ENCODE data around the gene SLC13A4. TPM values are rescaled to one million over a fixed set of nuclear protein-coding genes. Genes with fewer than 3 reads are reported as not detected.
"Not testable (repeated sequence)": the region's sequence is repeated elsewhere in the genome, so short reads cannot be mapped to it uniquely, and the experiment has no call there.

SLC13A4 gene
- total and polyA plus RNA-seq, 7 donors, result 0.01 to 0.08 (median 0.03) TPM; not detected in 4

DNA sequence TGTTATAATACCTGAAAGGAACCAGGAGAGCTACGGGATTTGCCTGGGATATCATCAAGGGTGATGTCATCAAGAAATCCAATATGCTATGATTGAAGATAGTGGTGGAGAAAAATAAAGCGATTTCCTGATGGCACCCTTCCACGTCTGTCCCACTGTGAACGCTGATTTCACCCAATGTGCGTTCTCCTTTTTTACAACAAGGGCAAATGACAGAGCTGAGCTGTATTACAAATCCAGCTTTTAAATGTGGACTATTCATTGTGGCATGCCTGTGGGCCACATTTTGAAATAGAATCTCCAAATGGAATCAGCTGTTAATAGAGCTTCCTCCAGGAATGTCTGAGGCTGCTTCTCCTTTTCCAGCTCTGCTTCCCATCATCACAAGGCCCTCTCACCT, 23.3 kb downstream of the SLC13A4 start:
- H3K4me1 ChIP-seq, result no peaks in the 10 kb centered on the region
- peaks cover 0 to 9% of the 10 kb centered on the region in 2 donors for H3K36me3 ChIP-seq (ENCODE audit: insufficient read depth in 1 of 2, low read depth in 1 of 2)
- intact Hi-C loops (cut with DNase I), result loop anchor here in 1 of 2 donors (5.0 kb wide), 1 partner anchor 32 kb away; no protein-coding TSS in a partner anchor
- no peak overlapping the region for H3K27ac ChIP-seq
- no peak for DNase-seq
- no peaks in the 10 kb centered on the region for H3K9me3 ChIP-seq
- no peaks in the 10 kb centered on the region for H3K27me3 ChIP-seq (ENCODE audit: insufficient read depth in 3 of 3, low read length in 2 of 3)
- TF ChIP-seq, protein P1, sequence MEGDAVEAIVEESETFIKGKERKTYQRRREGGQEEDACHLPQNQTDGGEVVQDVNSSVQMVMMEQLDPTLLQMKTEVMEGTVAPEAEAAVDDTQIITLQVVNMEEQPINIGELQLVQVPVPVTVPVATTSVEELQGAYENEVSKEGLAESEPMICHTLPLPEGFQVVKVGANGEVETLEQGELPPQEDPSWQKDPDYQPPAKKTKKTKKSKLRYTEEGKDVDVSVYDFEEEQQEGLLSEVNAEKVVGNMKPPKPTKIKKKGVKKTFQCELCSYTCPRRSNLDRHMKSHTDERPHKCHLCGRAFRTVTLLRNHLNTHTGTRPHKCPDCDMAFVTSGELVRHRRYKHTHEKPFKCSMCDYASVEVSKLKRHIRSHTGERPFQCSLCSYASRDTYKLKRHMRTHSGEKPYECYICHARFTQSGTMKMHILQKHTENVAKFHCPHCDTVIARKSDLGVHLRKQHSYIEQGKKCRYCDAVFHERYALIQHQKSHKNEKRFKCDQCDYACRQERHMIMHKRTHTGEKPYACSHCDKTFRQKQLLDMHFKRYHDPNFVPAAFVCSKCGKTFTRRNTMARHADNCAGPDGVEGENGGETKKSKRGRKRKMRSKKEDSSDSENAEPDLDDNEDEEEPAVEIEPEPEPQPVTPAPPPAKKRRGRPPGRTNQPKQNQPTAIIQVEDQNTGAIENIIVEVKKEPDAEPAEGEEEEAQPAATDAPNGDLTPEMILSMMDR (IDR thresholded peaks at IDR 0.05), result no peak
- 56 to 78% (median 67%) methylated on average over 5 of the region's 5 CpGs for WGBS, 3 donors
- H3K4me3 ChIP-seq, result no peak overlapping the region
- ATAC-seq, result peak in 1 of 4 donors; percentile 6

DNA sequence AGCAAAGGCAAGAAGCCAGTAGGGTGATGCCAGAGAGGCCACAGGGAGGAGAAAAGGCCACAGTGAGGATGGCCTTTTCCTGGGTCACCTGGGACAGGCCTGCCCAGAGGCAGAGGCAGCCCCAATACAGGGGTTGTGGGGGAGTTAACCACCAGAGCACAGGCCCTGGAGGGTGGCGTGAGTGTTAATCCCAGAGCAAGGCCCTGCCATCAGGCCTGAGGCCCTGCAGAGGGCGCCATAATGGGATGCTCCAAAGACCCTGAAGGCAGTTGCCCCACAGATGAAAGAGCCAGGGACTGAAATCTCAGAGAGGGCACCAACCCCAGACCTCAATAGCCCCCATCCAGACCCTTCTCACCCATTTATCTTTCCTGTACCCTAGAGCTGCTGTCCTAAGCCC, 23.9 kb downstream of the SLC13A4 start:
- TF ChIP-seq, protein P1 (IDR thresholded peaks at IDR 0.05), result no peak
- WGBS, 3 donors, result 58 to 73% (median 72%) methylated on average over 2 of the region's 2 CpGs
- H3K4me1 ChIP-seq, result no peaks in the 10 kb centered on the region
- no peaks in the 10 kb centered on the region for H3K9me3 ChIP-seq
- no peak overlapping the region for H3K4me3 ChIP-seq
- H3K27me3 ChIP-seq (ENCODE audit: insufficient read depth in 3 of 3, low read length in 2 of 3), result no peaks in the 10 kb centered on the region
- intact Hi-C loops (cut with DNase I), result no loop called here
- ATAC-seq, result no peak
- H3K36me3 ChIP-seq (ENCODE audit: insufficient read depth in 1 of 2, low read depth in 1 of 2), result peaks cover 0 to 9% of the 10 kb centered on the region in 2 donors
- DNase-seq, result no peak
- no peak overlapping the region for H3K27ac ChIP-seq

- Histone ChIP-seq H3K9me3 (no peaks in the 10 kb centered on the region), H3K36me3 (ENCODE audit: insufficient read depth in 1 of 2, low read depth in 1 of 2) (peaks cover 0 to 27% of the 10 kb centered on the region in 2 donors), H3K27me3 (ENCODE audit: insufficient read depth in 3 of 3, low read length in 2 of 3) (no peaks in the 10 kb centered on the region), H3K27ac (no peak overlapping the region), H3K4me3 (no peak overlapping the region), H3K4me1 (peaks cover 5% of the 10 kb centered on the region)
- TF ChIP-seq, protein P1 (IDR thresholded peaks at IDR 0.05), result no peak
- no peak for ATAC-seq
- 37 to 57% (median 45%) methylated on average over 8 of the region's 8 CpGs for WGBS, 3 donors
- DNase-seq, result no peak
- intact Hi-C loops (cut with DNase I), result no loop called here
These were observed 30.5 kb downstream of the SLC13A4 start for GRCh38 chr7:135697276-135698049.

DNA sequence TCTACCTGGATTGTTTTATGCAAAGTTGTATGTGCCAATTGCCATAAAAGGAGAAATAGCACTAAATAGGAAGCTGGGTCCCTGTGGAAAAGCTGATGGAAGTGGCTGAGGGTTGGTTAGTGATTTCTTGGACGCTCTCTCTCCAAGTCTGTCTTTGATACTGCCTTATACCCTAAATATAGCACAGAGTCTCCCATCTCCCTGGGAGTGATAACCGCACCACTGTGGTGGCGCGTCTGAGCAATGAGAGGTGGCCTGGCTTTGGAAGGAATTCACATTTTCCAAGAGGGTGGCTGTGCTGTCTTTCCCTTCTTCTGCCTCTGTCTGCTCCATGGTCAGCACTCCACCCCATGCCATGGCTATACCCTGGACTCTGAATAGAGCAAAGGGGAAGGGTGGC, 34.4 kb downstream of the SLC13A4 start:
- intact Hi-C loops (cut with DNase I), result no loop called here
- no peaks in the 10 kb centered on the region for H3K27me3 ChIP-seq (ENCODE audit: insufficient read depth in 3 of 3, low read length in 2 of 3)
- no peaks in the 10 kb centered on the region for H3K9me3 ChIP-seq
- no peak for DNase-seq
- peaks cover 5% of the 10 kb centered on the region for H3K4me1 ChIP-seq
- no peak overlapping the region for H3K4me3 ChIP-seq
- TF ChIP-seq, protein P1 (IDR thresholded peaks at IDR 0.05), result no peak
- 39 to 64% (median 57%) methylated on average over 4 of the region's 4 CpGs for WGBS, 3 donors
- peak; percentile 52 to 86 (median 66) for ATAC-seq
- H3K36me3 ChIP-seq (ENCODE audit: insufficient read depth in 1 of 2, low read depth in 1 of 2), result peaks cover 0 to 54% of the 10 kb centered on the region in 2 donors
- no peak overlapping the region for H3K27ac ChIP-seq

DNA sequence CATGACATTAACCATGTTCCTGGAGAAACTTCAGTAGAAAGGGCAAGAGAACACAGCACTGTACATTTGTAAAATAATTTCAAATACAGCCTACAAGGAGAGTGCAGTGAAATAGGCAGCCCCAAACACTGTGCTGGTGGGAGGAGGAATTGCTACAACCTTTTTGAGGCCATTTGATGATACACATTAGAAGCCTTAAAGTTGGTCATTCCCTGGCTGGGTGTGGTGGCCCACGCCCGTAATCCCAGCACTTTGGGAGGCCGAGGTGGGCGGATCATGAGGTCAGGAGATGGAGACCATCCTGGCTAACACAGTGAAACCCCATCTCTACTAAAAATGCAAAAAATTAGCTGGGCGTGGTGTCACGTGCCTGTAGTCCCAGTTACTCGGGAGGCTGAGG, 35.4 kb downstream of the SLC13A4 start:
- H3K9me3 ChIP-seq; H3K27me3 ChIP-seq (ENCODE audit: insufficient read depth in 3 of 3, low read length in 2 of 3); intact Hi-C loops (cut with DNase I); H3K4me3 ChIP-seq; H3K27ac ChIP-seq; ATAC-seq; H3K4me1 ChIP-seq; DNase-seq: not testable (repeated sequence)
- peaks cover 0 to 55% of the 10 kb centered on the region in 2 donors for H3K36me3 ChIP-seq (ENCODE audit: insufficient read depth in 1 of 2, low read depth in 1 of 2)
- WGBS, 3 donors, result 95 to 97% (median 95%) methylated on average over 7 of the region's 7 CpGs
